AG09319 (cell line): ENCODE data around the gene WNT8B.

Experiments used
- DNase-seq: peaks from one replicate; pipeline ENCODE4 v3.0.0-alpha.2; 2010; ENCODE audit warnings: low read depth; ENCODE audit errors: extremely low read depth
- TF ChIP-seq, protein P1 (sequence below): IDR thresholded peaks from 2 replicates; pipeline ENCODE4 v1.5.1; 2011; ENCODE audit warnings: low read depth, mild to moderate bottlenecking, inconsistent platforms, low read length, moderate library complexity

WNT8B gene

GRCh38 chr10:100519311-100520051 lies 56.7 kb downstream of the WNT8B start, which contains the start of gene SEC31B:
Gene SEC31B (minus strand): TSS chr10:100519861. CDS start chr10:100516952, 2,909 bp downstream.
- TF ChIP-seq, protein P1, sequence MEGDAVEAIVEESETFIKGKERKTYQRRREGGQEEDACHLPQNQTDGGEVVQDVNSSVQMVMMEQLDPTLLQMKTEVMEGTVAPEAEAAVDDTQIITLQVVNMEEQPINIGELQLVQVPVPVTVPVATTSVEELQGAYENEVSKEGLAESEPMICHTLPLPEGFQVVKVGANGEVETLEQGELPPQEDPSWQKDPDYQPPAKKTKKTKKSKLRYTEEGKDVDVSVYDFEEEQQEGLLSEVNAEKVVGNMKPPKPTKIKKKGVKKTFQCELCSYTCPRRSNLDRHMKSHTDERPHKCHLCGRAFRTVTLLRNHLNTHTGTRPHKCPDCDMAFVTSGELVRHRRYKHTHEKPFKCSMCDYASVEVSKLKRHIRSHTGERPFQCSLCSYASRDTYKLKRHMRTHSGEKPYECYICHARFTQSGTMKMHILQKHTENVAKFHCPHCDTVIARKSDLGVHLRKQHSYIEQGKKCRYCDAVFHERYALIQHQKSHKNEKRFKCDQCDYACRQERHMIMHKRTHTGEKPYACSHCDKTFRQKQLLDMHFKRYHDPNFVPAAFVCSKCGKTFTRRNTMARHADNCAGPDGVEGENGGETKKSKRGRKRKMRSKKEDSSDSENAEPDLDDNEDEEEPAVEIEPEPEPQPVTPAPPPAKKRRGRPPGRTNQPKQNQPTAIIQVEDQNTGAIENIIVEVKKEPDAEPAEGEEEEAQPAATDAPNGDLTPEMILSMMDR: no peak
- DNase-seq: no peak

DNA sequence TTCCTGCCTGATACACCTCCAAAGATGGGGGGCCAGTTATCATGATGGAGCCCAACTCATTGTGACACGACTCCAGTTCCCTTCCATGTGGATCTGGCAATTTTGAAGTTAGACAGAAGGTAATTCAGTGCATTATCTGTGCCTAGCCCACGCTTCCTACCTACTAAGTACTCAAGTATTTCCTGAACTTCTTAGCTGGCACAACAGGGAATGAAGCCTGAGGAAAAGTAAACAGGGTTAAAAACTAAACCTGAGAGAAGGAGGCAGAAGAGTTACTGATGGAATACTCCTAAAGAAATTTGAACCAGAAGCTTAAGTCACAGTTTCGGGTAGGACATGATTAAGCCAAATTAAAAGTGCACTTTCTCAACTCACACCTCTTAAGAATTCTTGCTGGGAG lies 58.0 kb downstream of the WNT8B start:
- TF ChIP-seq, protein P1: no peak
- DNase-seq: no peak

DNA sequence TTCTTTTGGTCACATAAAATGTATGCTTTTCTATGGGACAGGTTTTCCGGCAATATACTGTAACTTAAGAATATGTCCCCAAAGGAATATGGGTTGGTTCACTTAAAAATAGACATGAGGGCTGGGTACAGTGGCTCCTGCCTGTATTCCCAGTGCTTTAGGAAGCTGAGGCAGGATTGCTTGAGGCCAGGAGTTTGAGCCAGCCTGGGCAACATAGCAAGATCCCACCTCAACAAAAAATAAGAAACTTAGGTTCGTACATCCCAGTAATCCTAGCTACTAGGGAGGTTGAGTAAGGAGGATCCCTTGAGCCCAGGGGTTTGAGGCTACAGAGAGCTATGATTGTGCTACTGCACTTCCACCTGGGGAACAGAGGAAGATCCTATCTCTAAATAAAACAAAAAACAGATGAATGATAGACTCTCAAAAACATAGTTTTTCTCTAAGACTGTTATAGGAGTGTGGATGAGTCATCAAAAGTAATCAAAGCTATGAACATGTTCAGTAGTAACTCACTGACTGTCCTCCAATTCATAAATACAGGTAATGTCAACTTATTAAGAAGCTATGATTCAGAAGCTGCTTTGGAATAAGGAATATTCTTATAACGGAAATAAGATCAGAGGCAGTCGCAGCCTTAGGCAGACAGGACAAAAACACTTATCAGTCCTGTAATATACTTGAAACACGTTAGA lies 59.4 kb downstream of the WNT8B start:
- DNase-seq: no peak
- TF ChIP-seq, protein P1: no peak

- TF ChIP-seq, protein P1: no peak
- DNase-seq: no peak
These were observed 60.1 kb downstream of the WNT8B start for GRCh38 chr10:100522945-100523344.

- DNase-seq: no peak
- TF ChIP-seq, protein P1: no peak
These were observed 61.4 kb downstream of the WNT8B start for GRCh38 chr10:100524206-100524605.

DNA sequence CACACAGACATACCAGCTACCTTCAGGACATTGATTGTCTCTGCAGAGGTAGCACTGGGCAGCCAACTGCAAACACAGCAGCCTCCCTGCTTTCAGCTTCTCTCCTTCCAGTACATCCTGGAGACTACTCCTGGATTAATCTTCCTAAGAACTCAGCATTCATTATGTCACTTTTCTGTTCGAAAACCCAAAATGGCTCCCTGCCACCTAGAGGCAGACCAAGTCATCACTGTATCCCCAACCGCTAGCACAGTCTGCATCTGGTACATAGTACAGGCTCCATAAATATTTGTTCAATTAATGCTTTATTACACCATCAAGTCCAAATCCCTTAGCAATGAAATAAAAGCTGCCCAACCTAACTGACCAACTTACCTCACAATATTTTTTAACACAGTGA lies 61.8 kb downstream of the WNT8B start:
- TF ChIP-seq, protein P1: no peak
- no peak for DNase-seq
